NCI-H460 (cell line): ENCODE results near the gene ETFBKMT. TPM values are rescaled to one million over a fixed set of nuclear protein-coding genes. Genes with fewer than 3 reads are reported as not detected.
A peak's percentile ranks its signal among the peaks of the same experiment; 100 is the strongest.

Source experiments
- DNase-seq: peaks from one replicate; pipeline ENCODE4 v3.0.0-alpha.2; 2016; ENCODE audit warnings: low read depth; ENCODE audit errors: extremely low read depth
- polyA plus RNA-seq: library from polyadenylated mRNA; depleted of rRNA; stranded (reverse); fragments of >200 nt; gene quantifications from 2 replicates; pipeline ENCODE4 v1.2.3, GENCODE V29; 2014; cell fraction: nucleus; rRNA removed
- total RNA-seq: library from RNA; depleted of rRNA; stranded (reverse); fragments of >200 nt; shearing (Covaris generic); gene quantifications from 2 replicates; pipeline ENCODE4 v1.2.3, GENCODE V29; 2014; rRNA removed

Gene ETFBKMT
- 0.84 and 1.0 TPM in 2 replicates for total RNA-seq
- polyA plus RNA-seq = 0.60 and 2.5 TPM in 2 replicates

- peak; percentile 86 for DNase-seq
These were observed at the start of gene ETFBKMT for GRCh38 chr12:31659087-31659942. Gene ETFBKMT (plus strand): TSS chr12:31659688. CDS start chr12:31661954, 2,266 bp downstream.

GRCh38 chr12:31612819-31613218, 46.7 kb upstream of the ETFBKMT start:
- DNase-seq = no peak

GRCh38 chr12:31618228-31619025, 41.1 kb upstream of the ETFBKMT start:
- no peak for DNase-seq

GRCh38 chr12:31620311-31620710, 39.2 kb upstream of the ETFBKMT start:
- no peak for DNase-seq

- DNase-seq = no peak
These were observed 37.5 kb upstream of the ETFBKMT start for GRCh38 chr12:31622038-31622437.

- DNase-seq = no peak
These were observed 33.1 kb upstream of the ETFBKMT start for GRCh38 chr12:31626270-31626995.

- DNase-seq = no peak
These were observed 31.9 kb upstream of the ETFBKMT start for GRCh38 chr12:31627456-31628054.

GRCh38 chr12:31629756-31630732, 29.4 kb upstream of the ETFBKMT start:
- DNase-seq = no peak

GRCh38 chr12:31631023-31631724, 28.3 kb upstream of the ETFBKMT start:
- DNase-seq = no peak

GRCh38 chr12:31631809-31632208, 27.7 kb upstream of the ETFBKMT start:
- no peak for DNase-seq

GRCh38 chr12:31633464-31633863, 26.0 kb upstream of the ETFBKMT start:
- DNase-seq = no peak

- no peak for DNase-seq
These were observed 24.9 kb upstream of the ETFBKMT start for GRCh38 chr12:31634620-31635019.

GRCh38 chr12:31641509-31642090, 17.9 kb upstream of the ETFBKMT start:
- no peak for DNase-seq

GRCh38 chr12:31644536-31644935, 15.0 kb upstream of the ETFBKMT start:
- no peak for DNase-seq

- DNase-seq = no peak
These were observed 13.6 kb upstream of the ETFBKMT start for GRCh38 chr12:31645924-31646323.

GRCh38 chr12:31647086-31647491, 12.4 kb upstream of the ETFBKMT start:
- no peak for DNase-seq

GRCh38 chr12:31650918-31651317, 8.6 kb upstream of the ETFBKMT start:
- DNase-seq = no peak

- no peak for DNase-seq
These were observed 7.5 kb upstream of the ETFBKMT start for GRCh38 chr12:31651893-31652521.
